Muscle of arm (tissue), 12 donors: Measurements from ENCODE around the gene CWC22. TPM values are rescaled to one million over a fixed set of nuclear protein-coding genes. Genes with fewer than 3 reads are reported as not detected.
"Not testable (repeated sequence)": the region's sequence is repeated elsewhere in the genome, so short reads cannot be mapped to it uniquely, and the experiment has no call there.

ENCODE experiments used
- DNase-seq: peaks from one replicate; pipeline ENCODE4 v3.0.0-alpha.2; 2013
- polyA plus RNA-seq, 12 donors: library from polyadenylated mRNA; unstranded; fragments of 120-200 nt; gene quantifications; one replicate each; pipeline ENCODE4 v1.2.1, GENCODE V29; 2013; ENCODE audit not compliant: insufficient read length in 12 of 12

Gene CWC22
- polyA plus RNA-seq, 12 donors = 19.1 to 32.7 (median 24.5) TPM; not detected in 1

DNA sequence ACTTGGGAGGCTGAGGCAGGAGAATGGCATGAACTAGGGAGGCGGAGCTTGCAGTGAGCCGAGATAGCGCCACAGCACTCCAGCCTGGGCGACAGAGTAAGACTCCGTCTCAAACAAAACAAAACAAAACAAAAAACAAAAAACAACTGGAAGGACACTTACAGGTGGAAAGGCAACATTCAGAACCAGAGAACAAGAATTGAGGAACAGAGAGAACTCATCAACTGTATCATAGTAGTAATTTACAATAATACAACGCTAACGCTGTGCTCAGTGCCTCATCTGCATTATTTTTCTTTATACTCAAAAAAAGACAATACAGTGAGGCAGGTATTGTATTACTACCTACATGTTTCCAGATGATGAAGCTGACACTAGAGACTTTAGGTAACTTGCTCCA, 1.6 kb downstream of the CWC22 start:
- not testable (repeated sequence) for DNase-seq

DNA sequence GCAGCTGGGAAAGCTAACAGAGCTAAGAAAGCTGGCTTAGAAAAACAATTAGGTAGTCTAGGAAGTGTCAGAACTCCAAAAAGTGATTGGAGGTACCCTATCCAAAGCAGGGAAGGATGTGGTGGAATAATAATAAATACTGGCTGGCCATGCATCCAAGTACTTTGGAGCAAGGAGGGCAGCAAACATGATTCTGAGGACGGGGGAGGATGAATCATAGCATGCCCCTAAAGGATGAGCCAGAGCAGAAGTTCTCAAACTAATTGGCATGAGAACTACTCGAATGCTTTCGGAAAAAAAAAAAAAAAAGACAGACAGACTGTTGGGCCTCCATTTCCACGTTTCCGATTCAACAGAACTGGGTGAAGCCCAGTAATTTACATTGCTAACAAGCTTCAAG, 2.4 kb downstream of the CWC22 start:
- no peak for DNase-seq

DNA sequence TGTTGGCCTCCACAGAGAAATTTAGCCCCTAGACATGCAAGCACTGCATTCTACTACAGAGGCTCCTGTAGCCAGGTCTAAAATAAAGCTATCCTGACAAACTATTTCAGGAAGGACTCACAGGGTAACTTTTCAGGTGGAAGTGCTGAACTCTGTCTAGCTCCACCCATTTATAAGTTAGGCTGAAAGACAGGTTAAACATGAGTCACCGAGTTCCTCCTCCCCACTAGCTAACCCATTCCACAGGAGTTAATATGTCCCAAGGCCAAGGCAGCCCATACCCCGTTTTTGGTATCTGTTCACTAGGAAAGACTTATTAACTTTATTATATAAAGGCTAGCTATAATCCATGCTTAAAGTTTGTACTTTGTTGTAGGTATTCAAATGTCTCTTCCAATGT, 3.5 kb downstream of the CWC22 start:
- DNase-seq = no peak

- no peak for DNase-seq
These were observed 4.0 kb downstream of the CWC22 start for GRCh38 chr2:180003073-180003472.

DNA sequence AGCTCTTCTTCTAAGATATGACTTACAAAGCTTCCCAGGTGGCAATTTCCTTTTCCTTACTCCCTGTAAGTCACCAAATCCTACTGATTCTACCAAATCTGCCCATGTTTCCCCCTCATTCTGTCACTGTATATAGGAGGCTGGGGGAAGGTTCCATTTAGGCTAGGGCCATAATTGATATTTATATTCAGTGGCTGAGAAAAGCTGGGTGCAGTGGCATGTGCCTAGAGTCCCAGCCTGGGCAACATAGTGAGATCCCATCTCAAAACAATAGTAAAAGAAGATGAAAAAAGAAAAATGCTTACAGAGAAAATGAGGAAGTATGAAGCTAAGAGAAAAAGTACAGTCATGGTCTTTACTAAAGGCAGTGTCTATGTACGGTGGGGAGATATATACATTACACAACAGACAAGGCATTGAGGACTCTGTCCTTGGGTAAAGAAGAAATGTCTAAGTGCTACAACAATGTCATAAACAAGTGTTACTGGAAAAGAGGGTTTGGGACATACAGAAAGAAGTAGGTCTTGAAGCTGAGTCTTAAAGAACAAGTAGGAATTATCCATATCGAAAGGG, 4.8 kb downstream of the CWC22 start:
- no peak for DNase-seq

DNA sequence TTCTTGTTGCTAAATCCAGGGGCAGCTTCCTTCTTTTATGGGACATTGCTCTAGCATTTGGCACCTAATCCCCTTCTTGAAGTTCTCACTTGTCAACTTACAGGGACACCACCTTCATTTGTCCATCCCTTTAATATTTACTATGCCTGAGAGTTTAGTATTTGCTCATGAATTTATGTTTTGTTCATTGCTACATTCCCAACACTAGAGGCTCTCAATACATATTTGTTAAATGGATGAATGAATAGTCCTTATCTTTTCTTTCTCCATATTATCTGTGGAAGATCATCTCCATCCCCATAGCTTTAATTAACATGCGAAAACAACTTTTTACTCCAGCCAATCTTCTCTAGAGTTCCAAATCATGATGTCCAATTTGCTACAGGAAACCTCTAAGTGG, 5.4 kb downstream of the CWC22 start:
- no peak for DNase-seq

DNA sequence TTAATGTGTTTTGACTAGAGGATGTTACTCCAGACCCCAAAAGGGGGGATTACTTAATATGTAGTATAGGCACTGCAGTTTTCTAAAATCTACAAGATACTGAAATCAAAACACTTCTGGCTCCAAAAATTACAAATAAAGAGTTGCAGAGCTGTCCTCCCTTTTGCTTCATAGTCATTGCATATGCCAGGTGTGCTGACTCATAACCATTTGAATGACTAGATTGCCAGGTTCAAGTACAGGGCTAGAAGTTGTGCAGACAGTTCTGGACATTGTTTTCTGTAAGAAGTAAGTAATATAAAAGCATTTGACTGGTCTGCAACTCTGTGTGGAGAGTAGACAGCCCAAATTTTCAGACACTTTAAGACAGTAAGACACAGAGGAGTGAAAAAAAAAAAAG, 6.7 kb downstream of the CWC22 start:
- no peak for DNase-seq

DNA sequence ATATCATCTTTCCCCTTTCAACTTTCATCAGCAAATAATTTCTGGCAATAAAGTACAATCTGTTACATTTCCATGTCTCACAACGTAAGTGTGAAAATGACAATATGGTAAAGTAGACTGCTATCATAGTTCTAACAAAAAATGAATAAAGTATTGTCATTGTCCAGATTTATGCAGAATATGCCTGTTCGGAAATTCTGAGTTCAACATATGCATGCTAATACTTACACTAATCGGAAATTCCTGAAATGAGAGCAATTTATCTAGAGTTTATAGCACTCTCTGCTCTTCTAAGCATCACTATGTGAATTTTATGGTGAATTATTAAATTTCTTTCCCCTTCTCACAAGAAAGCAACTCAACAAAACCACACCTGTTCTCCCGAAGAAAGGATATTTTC, 8.1 kb downstream of the CWC22 start:
- no peak for DNase-seq

- no peak for DNase-seq
These were observed 11.2 kb downstream of the CWC22 start for GRCh38 chr2:179995741-179996515.

- no peak for DNase-seq
These were observed 15.8 kb downstream of the CWC22 start for GRCh38 chr2:179991344-179991743.

DNA sequence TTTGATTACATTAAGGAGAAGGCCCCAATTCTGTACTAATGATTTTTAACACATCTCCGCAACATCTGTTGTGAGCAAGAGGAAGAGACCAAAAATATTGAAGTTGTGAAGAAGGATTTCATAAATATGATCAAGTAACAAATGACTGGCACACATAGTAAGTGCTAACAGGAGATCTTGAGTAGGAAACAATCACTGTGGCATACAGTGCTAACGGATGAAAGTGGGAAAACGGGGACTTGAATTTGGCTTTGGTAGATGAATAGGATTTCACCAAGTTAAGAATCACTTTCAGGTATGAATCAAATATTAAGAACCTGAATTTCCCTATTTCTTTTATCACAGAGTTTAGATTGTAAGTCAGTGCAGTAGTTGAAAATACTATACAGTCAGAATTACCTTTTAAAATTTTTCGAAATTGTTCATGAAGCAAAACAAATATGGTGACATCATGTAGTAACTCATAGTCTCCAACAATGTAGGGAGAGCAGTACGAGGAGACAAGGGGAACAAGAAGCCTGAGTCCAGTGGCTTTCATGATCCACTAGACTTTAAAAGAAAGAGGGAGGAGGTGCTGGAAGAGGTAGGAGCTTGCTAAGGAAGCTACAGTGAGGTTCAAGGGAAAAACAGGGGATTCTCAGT, 16.3 kb downstream of the CWC22 start:
- DNase-seq = no peak

DNA sequence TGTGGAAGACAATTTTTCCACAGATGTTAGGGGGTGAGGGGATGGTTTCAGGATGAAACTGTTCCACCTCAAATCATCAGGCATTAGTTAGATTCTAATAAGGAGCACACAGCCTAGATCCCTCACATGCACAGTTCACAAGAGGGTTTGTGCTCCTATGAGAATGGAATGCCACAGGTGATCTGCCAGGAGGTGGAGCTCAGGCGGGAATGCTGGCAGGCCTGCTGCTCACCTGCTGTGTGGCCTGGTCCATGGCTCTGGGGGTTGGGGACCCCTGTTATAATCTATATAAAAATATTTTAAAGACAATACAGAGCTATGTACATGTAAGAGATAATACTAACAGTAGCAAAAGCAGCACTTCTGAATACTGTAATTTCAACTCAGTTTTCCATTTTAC, 19.2 kb downstream of the CWC22 start:
- no peak for DNase-seq

DNA sequence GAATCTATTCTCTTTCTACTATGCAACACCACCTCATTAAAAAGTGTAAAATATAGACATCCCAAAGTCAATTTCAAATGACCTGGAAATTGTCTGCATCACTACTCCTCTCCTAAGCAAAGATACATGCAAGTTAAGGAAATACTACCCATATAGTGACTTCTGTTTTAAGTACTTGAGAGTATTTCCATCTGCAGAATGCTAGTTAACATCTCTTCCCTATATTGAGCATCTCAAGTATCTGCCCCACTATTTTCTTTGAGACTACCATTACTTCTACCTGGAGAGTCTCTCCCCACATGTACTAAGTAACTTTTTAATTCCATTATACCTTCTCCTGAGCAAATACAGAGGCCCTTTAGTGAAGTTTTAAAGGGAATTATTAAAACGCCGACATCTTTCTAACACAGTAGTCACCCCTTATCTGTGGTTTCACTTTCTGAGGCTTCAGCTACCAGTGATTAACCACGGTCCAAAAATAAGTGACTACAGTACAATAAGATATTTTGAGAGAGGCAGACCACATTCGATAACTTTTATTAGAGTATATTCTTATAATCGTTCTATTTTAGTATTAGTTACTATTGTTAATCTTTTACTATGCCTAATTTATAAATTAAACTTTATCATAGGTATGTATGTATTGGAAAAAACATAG, 21.8 kb downstream of the CWC22 start:
- DNase-seq = no peak

GRCh38 chr2:179983250-179983932, 23.7 kb downstream of the CWC22 start:
- DNase-seq = no peak

DNA sequence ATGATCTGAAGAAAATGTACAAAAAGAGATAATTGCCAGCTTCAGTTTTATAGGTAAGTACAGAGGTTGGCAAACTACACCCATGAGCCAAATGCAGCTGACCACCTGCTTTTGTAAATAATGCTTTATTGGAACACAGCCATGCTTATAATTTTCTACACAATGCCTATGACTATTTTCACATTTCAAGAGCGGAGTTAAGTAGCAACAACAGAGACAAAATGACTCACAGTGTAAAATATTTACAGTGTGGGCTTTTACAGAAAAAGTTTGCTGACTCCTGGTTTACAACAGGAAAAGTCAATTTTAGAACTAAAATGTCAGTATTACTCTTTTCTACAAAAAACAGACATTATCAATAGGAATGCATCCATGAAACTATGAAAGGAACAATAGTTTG, 26.0 kb downstream of the CWC22 start:
- no peak for DNase-seq

- no peak for DNase-seq
These were observed 32.3 kb downstream of the CWC22 start for GRCh38 chr2:179974761-179975160.

GRCh38 chr2:179966778-179967394, 40.2 kb downstream of the CWC22 start:
- DNase-seq = no peak

DNA sequence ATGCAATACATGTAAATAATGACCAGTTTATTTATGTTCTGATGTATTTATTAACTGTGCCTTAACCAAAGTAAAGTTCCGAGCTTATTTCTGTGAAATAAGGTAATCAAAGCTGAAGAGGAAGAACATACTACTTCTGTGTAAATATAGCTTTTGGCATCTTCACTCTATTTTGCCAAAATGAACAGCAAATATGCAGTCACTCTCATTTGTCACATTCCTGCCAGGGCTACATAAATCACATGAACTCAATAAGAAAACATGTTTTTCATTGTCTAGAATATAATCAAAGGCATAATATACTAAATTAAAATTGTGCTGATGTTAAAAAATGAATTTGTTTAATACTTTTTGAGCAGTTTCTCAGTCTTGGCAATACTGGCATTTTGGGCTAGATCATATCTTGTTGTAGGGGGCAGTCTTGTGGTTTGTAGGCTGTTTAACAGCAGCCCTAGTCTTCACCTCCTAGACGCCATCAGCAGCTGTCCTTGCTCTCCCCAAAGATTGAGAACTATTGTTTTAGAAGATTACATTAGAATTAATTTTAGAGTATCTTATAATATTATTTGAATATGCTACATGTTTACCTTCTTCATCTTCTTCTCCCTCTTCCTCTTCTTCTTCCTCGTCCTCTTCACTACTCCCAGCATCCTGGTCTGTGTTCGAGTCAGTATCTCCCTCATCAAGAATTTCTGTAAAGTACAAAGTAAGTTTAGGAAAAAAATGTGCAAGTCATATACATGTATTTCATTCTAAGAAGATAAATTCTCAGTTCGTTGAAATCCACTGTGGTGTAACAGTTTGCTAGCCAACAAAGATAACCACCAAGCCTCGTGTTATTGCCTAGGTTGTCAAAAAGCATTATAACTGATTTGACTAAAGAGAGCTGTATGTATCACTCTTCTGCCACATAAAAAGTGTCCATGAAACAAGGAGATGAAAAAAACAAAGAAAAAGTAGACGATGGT, 41.5 kb downstream of the CWC22 start:
- DNase-seq = no peak

GRCh38 chr2:179963626-179964025, 43.5 kb downstream of the CWC22 start:
- no peak for DNase-seq

DNA sequence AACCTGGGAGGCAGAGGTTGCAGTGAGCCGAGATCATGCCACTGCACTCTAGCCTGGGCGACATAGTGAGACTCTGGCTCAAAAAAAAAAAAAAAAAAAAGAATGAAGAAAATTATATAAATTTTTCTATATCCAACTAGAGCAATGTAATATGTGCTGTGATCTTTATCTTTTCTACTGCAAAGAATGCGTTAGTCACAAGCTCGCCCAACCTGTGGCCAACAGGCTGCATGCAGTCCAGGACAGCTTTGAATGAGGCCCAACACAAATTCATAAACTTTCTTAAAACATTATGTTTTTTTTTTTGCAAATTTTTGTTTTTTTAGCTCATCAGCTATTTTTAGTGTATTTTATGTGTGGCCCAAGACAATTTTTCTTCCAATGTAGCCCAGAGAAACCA, 48.8 kb downstream of the CWC22 start:
- not testable (repeated sequence) for DNase-seq
